EL (cell line): Measurements from ENCODE around the gene NLGN2.
A peak's percentile ranks its signal among the peaks of the same experiment; 100 is the strongest.

Experiments
- DNase-seq: peaks from one replicate; pipeline ENCODE4 v3.0.0-alpha.2; 2016

NLGN2 gene

GRCh38 chr17:7438656-7439460 lies 31.2 kb downstream of the NLGN2 start:
- no peak for DNase-seq

GRCh38 chr17:7439462-7440112 lies 31.9 kb downstream of the NLGN2 start, which contains the start of gene FGF11:
Gene FGF11 (plus strand): TSS chr17:7439512. CDS start chr17:7439621, 109 bp downstream.
- no peak for DNase-seq

GRCh38 chr17:7440113-7440833 lies 32.6 kb downstream of the NLGN2 start:
- peak; percentile 61 for DNase-seq

- DNase-seq, result peak; percentile 36
Measured at GRCh38 chr17:7440834-7441195, 33.2 kb downstream of the NLGN2 start.

GRCh38 chr17:7441266-7441665 lies 33.6 kb downstream of the NLGN2 start:
- no peak for DNase-seq

GRCh38 chr17:7442142-7442541 lies 34.5 kb downstream of the NLGN2 start:
- DNase-seq, result no peak

GRCh38 chr17:7443499-7444485 lies 36.1 kb downstream of the NLGN2 start:
- peak; percentile 44 for DNase-seq

GRCh38 chr17:7444682-7445618 lies 37.3 kb downstream of the NLGN2 start, which contains the start of gene CHRNB1:
Gene CHRNB1 (plus strand): TSS chr17:7445061. CDS start chr17:7445128, 67 bp downstream.
- DNase-seq, result peak; percentile 56

GRCh38 chr17:7445619-7445968 lies 37.9 kb downstream of the NLGN2 start:
- no peak for DNase-seq

GRCh38 chr17:7448461-7448860 lies 40.8 kb downstream of the NLGN2 start:
- no peak for DNase-seq

- no peak for DNase-seq
Measured at GRCh38 chr17:7459961-7460545, 52.4 kb downstream of the NLGN2 start.

- no peak for DNase-seq
Measured at GRCh38 chr17:7460850-7461660, 53.4 kb downstream of the NLGN2 start.

- DNase-seq, result no peak
Measured at GRCh38 chr17:7462474-7463371, 55.1 kb downstream of the NLGN2 start.

- no peak for DNase-seq
Measured at GRCh38 chr17:7463372-7463846, 55.8 kb downstream of the NLGN2 start.

GRCh38 chr17:7464081-7464480 lies 56.4 kb downstream of the NLGN2 start:
- DNase-seq, result no peak

- DNase-seq, result no peak
Measured at GRCh38 chr17:7465597-7466275, 58.1 kb downstream of the NLGN2 start.

- DNase-seq, result no peak
Measured at GRCh38 chr17:7466318-7466638, 58.6 kb downstream of the NLGN2 start.

- DNase-seq, result peak; percentile 65
Measured at GRCh38 chr17:7466639-7467341, 59.1 kb downstream of the NLGN2 start.
